ENCODE results near the gene EMILIN2.

The EMILIN2 gene

DNA sequence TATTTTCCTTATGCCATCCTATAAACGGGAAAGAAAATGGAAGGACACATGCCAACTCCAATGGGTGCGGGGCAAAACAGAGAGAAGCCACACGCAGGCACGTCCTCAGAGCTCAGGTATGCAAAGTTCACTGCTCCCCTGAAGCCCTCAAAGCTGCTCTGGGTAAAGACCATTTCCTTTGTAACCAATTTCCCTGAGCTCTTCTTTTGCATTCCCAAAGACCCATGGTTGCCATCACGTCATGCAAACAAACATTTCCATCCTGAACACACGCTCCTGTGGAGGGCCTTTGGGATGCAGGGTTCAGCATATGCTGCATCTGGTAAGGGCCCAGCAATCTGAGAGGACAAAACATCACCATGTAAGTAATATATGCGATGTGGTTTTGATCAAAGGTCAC is 69.4 kb downstream of the EMILIN2 start:
- no peak for DNase-seq (ENCODE audit: low read depth)

DNA sequence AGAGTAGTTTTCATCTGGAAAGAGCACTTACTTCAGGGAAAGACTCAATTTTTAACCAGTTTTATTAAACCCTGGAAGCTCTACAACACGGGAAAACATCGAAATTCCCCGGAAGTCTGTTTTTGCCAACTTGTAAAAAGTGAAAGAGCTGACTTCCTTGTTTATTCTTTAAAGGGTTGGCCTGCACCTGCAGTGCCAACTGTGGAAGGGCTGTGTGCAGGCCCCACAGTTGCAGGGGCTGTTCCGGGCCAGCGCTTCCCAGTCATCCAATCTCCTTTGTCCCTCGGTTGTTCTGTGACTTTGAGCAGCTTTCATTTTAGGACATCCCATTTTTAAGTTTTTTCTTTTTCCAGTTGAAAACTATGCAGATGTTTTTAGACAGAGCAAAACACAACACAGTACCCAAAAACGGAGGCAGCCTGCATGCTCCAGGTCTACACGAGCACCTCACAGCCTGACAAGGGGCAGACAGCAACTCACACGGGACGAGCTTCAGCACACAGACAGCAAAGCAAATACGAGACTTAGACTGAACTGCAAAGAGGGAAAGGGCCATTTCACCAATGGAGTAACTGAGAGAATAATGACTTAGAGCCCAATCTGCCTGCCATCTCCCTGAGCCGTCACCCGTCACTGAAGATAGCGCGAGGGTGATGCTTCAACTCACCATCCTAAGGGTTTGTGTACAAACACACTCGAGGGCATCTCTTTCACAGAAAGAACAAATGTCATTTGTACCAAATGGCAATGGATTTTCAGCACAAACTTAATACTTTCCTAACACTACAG is 70.6 kb downstream of the EMILIN2 start:
- DNase-seq (ENCODE audit: low read depth): no peak

DNA sequence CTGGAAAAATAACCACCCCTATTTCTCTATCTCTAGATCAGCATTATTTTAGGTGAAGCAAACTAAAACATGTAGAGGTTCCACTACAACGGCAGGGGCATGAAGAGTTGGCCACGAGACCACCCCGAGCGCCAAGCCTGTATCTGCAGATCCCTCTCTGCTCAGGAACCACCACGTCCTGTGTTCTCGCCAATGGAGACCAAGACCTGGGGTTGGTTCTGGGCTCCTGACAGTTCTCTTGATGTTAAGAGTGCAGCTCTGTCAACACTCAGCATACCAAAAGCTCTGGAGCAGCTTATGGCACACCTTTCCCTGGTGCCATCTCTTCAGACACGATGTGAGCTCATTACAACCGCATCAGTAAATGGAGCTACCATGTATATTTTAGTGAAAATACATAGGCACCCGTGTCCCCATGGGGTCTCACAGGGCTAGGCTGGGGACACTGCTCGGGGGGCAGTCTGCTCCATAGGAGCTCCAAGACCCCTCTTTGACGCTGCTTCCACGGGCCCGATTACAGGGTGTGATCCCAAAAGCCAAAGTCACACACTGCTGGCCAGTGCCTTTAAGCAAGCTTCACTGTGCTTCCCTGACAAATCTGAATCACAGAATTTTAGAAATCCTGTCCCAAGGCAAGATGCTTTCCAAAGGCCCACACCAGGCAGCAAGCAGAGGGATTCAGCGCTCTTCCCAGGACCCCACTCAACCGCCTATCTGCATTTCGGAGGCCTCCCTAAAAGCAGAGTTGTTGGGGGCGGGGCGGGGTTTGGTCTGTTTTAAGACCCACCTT is 72.2 kb downstream of the EMILIN2 start:
- no peak for DNase-seq (ENCODE audit: low read depth)

DNA sequence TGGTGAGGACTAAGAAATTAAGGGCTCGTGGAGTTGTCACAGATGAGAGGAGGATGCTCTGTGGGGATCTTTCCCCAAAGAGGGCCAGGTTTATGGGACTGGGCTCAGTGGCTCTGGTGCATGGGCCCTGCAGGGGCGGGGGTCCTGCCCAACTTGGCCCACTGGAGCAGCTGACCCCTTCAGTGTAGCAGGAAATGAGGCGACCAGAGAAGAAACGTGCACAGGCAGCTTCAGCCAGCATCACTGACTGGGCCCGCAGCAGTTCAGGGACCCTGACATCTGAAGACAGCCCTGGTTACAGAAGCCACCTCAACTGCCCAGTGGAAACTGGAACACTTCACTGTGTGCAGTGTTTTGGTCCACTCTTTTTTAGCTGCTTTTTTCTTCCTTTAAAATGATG is 72.8 kb downstream of the EMILIN2 start:
- DNase-seq (ENCODE audit: low read depth): no peak

DNA sequence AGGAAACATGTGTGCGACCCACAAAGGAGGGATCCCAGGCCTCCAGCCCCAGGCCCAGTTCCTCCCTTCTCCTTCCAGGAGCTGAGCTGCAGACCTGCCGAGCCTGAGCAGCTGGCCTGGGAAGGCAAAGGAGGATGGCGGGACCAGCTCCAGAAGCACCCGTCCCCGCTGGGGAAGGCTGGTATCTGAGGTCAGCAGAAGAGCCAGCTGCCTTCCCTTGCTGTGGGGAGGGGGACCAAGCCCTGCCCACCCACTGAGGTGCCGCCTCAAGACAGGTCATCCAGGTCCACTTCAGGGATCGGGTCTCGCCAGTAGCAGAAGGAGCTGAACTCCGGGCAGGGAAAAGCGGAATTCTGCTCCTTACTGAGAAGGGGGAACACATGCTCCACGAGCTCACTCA is 73.2 kb downstream of the EMILIN2 start:
- DNase-seq (ENCODE audit: low read depth): no peak

DNA sequence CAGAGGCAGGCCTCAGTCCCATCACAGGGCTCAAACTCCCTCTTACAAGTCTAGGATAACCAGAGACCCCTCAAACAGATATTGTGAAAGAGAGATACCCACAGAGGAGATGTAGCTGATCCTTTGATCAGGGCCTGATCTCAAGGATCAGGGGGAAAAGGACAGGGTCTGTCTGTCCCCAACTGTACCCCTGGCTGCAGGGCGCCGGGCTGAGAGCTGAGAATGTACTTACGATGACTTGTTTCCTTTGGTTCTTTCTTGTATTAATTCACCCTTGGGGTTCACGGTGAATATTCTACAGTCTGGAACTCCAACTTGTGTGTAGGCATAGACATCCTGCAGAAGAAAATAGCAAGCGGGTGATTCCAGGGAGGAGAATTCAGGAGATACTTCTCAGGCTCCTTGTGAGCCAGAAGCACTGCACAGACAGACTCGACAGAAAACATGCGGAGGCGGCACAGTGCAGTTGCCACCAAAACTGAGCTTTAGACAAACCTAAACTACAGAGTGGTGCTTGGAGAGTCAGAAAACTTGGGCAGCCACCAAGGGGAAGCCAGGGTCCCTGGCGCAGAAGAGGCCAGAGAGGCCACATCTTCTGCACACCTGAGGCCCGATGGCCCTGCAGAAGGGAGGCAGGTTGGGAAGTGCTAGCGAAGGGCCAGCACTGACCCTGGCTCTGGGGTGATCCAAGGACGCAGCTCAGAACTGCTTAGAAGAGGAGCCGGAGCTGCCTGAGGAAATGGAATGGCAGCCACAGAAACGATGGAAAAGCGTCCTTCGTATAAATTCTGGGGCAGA is 73.9 kb downstream of the EMILIN2 start:
- no peak for DNase-seq (ENCODE audit: low read depth)

DNA sequence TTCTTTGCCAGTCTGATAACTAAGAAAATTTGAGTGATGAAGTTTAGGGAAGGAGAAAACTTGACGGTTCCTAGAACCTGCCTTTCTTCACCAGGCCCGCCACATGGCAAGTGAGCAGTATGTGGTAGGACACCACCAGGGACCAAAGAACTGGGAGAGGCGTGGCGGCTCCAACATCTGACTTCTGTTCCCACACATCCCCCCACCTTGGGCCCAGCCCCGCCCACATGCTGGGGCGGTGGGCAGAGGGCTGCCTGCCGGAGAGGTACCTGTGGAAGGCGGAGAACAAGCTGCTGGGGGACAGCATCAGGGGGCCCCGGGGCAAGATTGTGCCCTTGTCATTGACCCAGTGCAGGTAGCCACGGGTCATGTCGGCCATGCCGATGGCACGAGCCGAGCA is 75.0 kb downstream of the EMILIN2 start:
- no peak for DNase-seq (ENCODE audit: low read depth)

DNA sequence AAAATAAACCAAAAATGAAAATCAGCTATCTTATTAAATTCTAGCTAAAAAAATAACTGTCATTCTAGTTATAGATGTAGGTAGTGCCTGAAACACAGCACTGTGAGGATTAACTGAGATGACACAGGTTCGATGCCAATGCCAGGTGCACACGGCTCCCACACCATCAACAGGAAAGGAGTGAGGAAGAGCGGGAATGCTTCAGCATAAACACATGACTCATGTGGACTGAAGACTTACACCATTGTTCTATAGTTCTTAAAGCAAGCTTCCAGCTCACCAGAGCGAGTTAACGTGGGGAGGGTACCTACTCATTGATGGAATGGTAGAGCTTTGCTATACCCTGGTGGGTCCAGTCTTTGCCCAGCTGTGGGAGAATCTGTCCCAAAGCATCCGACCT is 76.7 kb downstream of the EMILIN2 start:
- DNase-seq (ENCODE audit: low read depth): no peak

DNA sequence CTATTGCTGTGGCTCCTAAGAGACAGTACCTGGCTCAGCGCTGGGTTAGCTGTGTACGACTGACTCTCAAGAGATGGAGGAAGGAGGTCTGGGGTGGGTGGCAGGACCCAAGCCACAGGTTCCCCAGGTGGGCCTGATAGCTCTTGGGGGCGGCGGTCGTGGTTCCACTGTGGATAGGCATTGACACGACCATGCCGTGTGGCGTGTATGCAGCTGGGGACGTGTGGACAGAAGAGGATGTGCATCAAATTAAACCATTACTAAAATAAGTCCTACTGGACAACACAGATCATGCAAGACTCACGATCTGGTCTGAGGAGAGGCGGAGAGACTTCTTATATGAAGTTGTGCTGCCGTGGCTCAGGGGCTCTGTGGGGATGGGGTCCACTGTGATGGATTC is 78.1 kb downstream of the EMILIN2 start:
- no peak for DNase-seq (ENCODE audit: low read depth)

DNA sequence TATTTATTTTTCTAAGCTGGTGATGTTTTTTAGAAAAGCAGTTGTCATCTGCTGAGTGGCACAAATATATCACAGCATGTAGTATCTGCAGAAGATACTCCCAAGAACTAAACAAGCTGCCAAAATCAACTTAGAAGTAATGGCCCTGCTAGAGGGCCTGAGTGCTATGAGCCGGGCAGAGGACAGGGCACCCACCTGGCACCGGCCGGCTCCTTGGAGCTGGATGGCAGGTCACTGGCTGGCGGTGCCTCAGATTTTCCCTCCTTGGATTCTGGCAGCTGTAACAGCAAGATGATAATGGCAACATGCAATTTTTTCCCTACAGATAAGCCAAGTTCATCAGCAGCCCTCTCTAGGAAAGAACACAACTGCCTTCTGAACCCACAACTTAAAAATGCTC is 79.7 kb downstream of the EMILIN2 start:
- DNase-seq (ENCODE audit: low read depth): no peak

DNA sequence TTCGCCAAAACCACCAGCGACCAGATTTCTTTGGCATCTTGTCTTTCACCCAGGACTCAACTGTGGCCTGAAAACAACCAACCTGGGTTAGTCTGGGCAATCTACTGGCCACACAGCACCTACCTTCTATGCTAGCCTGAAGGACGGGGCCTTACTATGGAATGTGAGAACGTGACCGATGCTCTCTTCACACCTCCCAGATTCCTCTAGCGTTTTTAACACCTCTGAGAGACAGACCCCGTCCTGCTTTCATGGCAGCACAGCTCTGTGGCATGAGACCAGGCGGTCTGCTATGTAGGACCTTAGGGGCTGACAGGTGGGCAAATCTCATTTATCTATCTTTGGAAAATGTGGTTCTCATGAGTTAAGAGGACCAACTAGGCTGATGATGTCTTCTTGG is 80.9 kb downstream of the EMILIN2 start:
- no peak for DNase-seq (ENCODE audit: low read depth)

DNA sequence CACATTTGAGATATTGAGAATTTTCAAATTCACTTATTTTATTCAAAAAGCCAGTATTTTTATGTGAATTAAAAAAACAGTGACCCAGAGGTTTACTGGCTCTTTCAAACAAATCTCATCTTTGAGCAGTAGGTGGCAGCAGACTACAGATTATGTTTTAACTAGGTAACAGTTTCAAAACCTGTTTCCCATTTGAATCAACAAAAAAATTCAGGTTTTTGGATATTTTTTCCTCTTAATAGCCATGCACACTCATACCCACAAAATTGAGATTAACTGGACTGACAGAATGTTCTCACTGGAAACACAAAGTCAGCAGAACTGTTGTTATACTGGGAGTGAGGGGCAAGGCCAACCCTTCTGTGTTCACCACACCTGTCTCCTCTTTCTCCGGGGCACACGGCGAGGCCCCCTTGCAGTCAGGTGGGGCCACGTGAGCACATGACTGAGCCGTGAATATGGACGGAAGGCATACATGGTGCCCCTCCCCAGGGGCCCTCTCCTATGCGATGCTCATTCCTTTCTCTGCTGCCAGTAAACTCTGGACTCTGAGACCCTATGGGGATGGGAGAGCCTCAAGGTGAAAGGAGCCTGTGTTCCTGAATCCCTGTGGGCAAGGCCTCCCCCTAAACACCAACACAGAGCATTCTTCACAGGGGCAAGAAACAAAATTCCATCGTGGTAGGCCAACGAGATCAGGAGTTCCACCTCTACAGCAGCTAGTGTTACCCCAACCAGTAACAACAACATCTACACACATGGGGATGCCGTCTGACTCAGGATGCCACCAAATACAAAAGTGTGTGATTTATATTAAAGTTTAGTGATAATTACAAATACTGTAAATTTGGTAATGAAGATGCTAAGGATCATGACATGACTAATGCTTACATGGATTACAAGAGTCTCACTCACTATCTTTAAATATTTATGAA is 85.7 kb downstream of the EMILIN2 start:
- DNase-seq (ENCODE audit: low read depth): no peak

DNA sequence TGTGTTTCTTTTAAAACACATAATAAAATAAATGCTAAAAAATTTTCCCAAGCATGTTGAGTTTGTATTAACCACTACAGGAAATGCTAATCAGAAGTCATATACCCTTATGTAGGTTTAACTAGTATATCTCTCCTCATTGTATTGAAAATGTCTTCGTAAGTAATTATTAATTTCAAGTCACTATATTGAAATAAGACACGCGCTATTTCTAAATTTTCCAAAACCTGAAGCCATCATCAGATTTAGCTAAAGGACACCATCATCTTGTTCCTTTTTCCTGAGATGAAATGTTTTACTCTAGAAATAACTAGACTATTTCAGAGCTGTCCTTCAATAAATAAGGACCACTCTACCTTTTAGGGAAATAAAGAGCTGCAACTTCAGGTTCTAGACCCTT is 87.2 kb downstream of the EMILIN2 start:
- DNase-seq (ENCODE audit: low read depth): no peak

DNA sequence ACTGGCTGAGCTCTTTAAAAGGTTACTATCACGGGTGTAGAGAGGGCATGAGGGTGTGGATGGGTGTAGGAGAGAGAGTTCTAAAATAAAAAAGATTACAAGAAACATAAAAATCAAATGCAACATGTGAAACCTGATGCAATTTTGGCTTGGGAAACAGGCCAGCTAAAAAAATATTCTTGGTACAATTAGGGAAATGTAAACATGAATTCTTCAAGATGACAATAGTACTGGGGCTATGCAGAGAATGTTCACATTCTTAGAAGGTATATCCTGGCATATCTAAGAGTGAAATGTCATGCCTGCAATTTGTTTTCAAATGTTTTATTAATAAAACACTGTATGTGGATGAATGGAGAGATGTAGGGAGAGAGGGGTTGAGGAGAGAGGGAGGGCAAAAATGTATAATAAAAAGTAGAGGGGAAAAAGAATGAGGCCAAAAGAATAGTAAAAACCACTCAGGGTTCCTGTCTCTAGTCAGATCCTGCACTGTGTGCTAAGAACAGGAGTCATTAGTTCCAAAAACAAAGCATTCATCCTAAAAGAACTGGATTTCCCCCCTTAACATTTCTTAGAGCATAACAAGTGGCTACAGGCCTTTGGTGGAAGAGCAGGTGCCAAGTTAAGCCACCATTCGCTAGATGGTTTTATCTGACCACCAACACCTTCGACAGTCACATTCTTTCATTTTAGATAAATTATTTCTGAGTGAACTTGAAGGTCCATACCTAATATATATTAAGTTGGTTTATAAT is 88.8 kb downstream of the EMILIN2 start:
- no peak for DNase-seq (ENCODE audit: low read depth)

DNA sequence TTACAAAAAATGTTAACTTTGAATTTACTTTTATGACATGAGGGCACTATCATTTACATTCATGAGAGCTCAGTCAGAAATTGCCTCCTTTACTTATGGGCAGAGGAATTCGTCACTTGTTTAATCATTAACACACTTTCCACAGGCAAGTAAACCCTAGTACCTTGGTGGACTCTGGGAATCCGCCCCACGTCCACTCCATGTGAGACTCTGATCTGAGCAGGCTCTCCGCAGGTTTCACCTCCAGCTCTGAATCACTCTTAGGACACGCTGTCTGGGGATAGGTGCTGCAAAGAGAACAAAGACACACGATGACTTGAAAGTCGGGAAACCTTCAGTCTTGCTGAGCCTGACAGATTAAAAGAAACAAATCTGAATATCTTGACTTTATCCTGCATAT is 92.5 kb downstream of the EMILIN2 start:
- DNase-seq (ENCODE audit: low read depth): no peak

DNA sequence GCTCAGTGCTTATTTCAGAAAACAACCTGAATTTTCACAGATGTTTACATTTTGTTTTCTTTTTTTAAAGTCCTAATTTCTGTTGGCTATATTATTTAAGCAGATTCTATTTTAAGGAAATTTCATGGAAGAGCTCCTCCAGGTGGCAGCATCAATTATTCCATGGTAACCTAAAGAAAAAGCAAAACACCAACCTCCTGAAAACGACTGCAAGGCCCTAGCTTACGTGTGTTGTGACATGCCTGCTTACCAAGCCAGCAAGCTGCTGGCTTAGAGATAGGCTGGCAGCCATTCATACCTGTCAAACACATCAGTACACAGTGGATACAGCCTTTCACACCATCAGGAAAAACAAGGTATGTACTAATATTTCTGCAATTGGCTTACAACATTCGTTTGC is 101.2 kb downstream of the EMILIN2 start:
- no peak for DNase-seq (ENCODE audit: low read depth)

DNA sequence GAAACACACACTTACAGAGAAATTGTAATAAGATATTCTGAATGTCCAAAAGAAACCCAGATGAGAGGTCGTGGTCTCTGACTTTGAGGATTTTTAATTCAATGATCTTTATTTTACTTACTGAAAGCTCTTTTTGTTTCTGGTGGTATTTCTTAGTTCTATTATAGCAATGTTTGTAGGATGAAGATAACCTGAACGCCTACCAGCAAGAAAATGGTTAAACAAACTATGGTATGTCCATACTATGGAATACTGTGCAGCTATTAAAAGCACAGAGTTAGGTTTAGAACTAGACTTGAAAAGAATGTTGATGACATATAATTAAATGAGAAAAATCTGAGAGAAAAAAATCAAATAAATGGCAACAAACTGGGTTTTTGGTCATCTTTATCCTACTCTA is 105.8 kb downstream of the EMILIN2 start:
- no peak for DNase-seq (ENCODE audit: low read depth)

DNA sequence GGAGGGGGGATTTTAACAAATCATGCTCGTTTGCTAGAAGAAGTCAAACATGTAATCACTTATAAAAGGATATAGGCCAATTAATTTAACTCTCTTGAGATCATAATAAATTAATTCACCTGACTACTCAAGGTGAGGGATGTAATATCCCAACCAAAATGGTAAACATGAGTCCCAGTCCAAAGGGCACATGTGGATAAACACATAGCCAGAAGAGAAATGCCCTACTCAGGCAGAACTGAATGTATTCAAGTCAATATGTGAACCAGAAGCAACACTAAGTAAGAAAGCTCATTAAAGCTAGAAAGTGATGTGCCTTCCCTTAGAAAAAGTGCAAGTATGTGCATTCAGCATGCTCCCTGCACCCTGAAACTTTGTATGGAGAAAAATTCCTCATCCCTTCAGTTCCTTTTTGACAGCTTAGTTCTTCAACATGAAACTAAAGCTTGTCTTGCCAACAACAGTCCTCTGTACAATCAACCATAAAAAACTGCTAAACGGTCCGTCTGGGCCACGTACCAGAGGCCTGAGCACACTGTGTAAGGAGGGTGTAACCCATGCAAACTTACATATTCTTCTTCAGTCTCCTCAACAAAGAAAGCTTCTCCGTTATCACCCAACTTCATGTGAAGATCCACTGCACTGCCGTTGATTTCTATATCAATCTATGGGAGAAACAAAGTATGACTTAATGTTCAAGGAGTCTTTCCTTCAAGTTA is 107.3 kb downstream of the EMILIN2 start:
- no peak for DNase-seq (ENCODE audit: low read depth)

DNA sequence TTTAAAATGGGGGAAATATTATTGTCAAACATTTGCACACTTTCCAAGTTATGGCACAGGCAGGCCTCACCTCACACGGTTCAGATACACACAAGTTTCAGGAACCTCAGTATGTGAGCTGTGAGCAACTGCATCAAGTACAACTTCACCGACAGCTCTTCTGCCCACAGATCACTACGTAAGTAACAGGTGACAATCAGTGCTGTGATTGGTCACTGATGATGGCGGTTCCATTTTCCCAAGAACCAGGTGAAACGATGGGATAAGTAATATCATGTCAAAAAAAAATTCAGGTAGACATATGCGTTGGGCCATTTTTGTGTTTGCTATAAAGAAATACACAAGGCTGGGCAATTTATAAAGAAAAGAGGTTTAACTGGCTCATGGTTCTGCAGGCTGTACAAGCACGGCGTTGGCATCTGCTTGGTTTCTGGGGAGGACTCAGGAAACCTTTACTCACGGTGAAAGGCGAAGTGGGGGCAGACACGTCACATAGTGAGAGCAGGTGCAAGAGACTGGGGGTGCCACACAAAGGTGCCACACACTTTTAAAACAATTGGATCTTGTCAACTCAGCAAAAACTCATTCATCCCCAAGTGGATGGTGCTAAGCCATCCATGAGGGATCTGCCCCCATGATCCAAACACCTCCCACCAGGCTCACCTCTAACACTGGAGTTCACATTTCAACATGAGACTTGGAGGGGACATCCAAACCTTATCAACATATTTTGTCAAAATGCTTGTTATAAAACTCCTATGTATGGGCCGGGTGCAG is 108.3 kb downstream of the EMILIN2 start:
- no peak for DNase-seq (ENCODE audit: low read depth)

DNA sequence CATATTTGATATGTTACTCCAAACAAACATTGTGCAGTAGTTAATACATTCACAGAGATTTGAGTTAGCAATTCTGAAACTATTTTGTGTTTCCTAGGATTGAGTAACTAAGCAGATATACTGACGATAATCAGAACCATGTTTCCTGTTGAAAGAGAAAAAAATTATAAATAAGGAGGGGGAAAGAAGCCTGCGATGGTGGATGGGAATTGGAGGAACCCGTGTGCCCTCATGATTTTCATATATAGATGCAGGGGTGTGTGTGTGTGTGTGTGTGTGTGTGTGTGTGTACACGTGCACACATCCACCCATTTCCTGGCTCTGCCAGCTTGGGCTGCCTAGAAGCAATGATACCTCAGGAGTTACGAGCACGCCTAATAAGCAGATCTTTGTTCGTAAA is 109.2 kb downstream of the EMILIN2 start:
- DNase-seq (ENCODE audit: low read depth): no peak

Data from stimulated activated CD8-positive, alpha-beta memory T cell treated with anti-CD3 and anti-CD28 coated beads, Interleukin-15, amount 100 ng/mL, for 1 hour (primary cell).